HL-60 (cell line): ENCODE measurements around the gene ACACB.

ENCODE experiments used
- GABPA ChIP-seq: IDR thresholded peaks from 2 replicates; pipeline ENCODE4 v1.6.1; 2012; ENCODE audit warnings: low read depth
- POLR2AphosphoS5 ChIP-seq: IDR thresholded peaks from 2 replicates; pipeline ENCODE4 v1.6.1; 2012; ENCODE audit warnings: low read depth
- TF ChIP-seq, protein P1 (sequence below): IDR thresholded peaks from one replicate; pipeline ENCODE4 v1.5.1; 2011; ENCODE audit warnings: low read length, control low read depth, inconsistent platforms; ENCODE audit not compliant: insufficient read depth
- TF ChIP-seq, protein P2 (sequence below): IDR thresholded peaks from 2 replicates; pipeline ENCODE4 v1.6.1; 2012; ENCODE audit warnings: low read depth; ENCODE audit not compliant: insufficient replicate concordance

DNA sequence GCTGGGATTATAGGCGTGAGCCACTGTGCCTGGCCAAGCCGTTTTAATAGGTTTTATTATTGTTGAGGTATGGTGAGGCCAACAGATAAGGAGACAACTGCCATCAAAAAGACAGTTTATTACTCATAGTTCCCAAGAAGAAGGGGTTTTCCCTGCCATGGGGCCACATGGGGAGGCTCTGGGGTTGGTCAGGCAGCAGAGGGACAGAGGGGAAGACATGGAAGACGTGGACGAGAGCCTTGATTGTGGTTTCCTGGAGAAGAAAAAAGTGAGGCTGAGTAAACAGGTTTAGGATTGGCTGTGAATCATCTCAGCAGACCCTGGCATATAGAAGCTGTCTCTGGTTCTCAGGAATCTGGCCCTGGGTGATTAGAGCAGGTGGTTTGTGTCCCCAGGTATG, 122.8 kb downstream of the ACACB start:
- TF ChIP-seq, protein P1, sequence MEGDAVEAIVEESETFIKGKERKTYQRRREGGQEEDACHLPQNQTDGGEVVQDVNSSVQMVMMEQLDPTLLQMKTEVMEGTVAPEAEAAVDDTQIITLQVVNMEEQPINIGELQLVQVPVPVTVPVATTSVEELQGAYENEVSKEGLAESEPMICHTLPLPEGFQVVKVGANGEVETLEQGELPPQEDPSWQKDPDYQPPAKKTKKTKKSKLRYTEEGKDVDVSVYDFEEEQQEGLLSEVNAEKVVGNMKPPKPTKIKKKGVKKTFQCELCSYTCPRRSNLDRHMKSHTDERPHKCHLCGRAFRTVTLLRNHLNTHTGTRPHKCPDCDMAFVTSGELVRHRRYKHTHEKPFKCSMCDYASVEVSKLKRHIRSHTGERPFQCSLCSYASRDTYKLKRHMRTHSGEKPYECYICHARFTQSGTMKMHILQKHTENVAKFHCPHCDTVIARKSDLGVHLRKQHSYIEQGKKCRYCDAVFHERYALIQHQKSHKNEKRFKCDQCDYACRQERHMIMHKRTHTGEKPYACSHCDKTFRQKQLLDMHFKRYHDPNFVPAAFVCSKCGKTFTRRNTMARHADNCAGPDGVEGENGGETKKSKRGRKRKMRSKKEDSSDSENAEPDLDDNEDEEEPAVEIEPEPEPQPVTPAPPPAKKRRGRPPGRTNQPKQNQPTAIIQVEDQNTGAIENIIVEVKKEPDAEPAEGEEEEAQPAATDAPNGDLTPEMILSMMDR = no peak
- TF ChIP-seq, protein P2, sequence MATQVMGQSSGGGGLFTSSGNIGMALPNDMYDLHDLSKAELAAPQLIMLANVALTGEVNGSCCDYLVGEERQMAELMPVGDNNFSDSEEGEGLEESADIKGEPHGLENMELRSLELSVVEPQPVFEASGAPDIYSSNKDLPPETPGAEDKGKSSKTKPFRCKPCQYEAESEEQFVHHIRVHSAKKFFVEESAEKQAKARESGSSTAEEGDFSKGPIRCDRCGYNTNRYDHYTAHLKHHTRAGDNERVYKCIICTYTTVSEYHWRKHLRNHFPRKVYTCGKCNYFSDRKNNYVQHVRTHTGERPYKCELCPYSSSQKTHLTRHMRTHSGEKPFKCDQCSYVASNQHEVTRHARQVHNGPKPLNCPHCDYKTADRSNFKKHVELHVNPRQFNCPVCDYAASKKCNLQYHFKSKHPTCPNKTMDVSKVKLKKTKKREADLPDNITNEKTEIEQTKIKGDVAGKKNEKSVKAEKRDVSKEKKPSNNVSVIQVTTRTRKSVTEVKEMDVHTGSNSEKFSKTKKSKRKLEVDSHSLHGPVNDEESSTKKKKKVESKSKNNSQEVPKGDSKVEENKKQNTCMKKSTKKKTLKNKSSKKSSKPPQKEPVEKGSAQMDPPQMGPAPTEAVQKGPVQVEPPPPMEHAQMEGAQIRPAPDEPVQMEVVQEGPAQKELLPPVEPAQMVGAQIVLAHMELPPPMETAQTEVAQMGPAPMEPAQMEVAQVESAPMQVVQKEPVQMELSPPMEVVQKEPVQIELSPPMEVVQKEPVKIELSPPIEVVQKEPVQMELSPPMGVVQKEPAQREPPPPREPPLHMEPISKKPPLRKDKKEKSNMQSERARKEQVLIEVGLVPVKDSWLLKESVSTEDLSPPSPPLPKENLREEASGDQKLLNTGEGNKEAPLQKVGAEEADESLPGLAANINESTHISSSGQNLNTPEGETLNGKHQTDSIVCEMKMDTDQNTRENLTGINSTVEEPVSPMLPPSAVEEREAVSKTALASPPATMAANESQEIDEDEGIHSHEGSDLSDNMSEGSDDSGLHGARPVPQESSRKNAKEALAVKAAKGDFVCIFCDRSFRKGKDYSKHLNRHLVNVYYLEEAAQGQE = no peak
- TF ChIP-seq POLR2AphosphoS5 (no peak), GABPA (no peak)
